Inflammatory macrophage treated with lipopolysaccharide for 1 hour (primary cell): ENCODE measurements around the gene TVP23C.
A peak's percentile ranks its signal among the peaks of the same experiment; 100 is the strongest.

Experiments used
- DNase-seq, 2 donors: peaks; one replicate each; pipeline ENCODE4 v3.0.0-alpha.2; 2020 to 2022

The TVP23C gene

DNA sequence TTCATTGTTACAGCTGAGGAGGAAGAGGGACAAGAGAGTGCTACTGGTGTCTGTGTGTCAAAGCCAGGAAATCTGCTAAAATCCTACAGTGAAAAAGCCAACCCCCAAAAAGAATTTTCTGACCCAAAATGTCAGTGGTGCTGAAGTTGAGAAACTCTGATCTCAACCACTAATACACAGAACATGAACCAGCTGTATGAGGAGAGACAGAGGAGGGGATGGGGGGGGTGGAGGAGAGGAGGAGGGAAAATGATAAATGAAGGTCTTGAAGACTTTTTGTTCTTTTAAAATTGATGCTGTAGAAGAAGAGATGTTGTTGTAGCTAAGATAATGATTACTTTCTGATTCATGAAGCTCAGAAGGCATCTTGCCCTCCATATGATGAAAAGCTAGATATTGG, 68.5 kb downstream of the TVP23C start:
- DNase-seq, result no peak

DNA sequence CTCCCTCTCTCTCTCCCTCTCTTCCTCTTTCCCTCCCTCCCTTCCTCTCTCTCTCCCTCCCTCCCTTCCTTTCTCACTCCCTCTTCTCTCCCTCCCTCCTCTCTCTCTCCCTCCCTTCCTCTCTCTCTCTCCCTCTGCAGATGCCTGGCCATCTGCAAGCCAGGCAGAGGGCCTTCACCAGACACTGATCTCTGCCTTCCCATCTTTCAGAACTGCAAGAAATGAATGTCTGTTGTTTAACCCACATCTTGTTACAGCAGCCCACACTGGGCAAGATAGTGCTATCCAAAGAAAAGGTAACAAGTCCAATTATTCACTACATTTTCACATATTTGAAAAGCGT, 69.6 kb downstream of the TVP23C start:
- no peak for DNase-seq

DNA sequence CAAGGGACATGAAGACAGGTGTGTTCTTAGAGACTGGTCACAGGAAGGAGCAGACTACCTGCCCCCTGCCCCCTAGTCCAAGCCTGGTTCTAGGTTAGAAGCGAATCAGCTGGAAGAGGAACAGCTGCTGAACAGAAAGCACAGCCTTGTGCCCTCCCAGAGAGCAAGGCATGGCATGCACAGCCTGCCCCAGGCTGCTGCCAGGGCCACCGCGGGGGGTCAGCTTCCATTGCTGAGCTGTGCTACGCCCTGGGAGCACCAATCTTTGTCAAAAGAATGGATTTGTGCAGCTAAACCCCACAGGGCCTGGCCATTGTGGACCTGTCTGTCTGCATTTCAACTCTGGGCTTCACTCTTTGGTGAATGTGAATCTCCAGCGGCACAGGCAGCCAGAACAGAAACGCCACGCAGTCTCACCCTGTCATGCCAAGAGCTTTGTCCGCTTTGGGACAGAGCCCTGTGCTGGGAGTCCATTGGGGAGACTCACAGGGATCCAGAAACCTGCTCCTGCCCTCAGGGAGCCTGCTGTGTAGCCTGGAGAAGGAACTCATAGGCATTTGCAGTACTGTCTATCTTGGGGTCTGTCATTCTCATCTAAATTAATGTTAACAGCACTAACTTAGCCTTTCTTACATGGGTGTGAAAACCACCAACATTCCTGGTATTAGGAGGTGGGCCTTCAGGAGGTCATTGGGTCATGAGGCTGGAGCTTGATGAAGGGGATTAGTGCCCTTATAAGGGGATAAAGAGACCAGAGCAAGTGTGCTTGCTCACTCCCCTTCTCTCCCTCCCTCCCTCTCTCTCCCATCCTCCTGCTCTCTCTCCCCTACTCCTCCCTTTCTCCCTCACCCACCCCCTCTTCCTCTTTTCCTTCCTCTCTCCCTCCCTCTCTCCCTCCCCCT, 70.2 kb downstream of the TVP23C start:
- DNase-seq, result no peak

DNA sequence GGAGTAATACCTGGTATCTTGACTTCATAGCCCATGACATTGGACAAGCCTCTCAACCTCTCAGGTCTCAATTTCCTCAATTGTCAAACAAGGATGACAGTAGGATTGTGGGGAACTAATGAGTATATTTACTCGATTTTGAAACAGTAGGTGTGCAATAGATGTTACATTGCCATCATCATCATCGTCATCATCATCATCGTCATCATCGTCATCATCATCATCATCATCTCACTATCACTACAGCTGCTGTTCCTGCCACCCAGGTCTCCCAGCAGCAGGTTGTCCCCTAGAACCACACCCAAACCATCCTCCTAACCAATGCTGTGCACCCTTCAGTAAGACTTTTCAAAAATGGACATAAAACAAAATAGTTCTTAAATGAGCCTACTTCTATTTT, 71.1 kb downstream of the TVP23C start:
- no peak for DNase-seq

DNA sequence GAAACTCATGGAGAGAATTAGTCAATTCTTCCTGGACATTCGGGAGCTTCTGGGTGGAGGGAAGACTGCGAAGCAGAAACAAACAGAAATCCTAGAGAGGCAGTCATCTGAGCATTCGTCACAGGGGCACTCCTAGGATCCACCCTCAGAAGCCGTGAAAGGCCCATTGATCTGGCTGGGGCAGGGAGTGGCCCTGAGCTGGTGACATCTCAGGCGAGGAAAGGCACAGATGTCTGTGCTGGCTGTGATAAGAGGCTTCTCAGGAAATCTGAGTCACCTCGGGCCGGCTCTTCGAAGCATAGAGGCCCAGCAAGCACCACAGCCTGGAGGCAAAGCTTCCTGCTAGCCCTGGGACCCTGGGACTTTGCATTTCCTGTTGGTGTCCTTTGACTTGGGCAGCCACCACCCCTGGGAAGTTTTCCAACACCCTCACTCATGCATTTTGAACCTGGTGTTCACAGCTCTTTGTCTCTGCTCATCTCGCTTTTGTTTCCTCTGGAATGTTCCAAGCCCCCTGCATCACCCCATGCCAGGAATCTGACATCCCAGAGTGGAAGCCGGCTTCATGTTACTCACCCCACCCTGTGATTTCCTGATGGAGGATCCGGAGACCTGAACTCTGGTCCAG, 72.5 kb downstream of the TVP23C start:
- DNase-seq, result peak in 1 of 2 donors; percentile 50

DNA sequence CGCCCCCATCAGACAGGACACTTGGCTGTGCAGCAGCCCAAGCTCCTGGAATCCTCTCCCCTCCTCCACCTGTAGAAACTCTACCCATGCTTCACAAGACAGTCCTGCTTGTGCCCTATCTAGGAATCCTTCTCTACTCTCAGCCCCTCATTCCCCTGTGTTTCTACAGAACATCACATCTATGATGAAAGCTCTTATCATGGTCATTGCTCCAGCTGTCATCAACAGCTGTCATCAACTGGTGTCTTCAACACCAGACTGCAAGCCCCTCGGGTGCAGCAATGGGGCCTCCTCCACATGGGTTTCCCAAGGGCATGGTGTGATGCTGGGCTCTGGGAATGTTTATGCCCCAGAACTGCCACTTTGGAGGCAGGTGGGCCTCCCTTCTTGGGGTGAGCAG, 74.7 kb downstream of the TVP23C start:
- no peak for DNase-seq

DNA sequence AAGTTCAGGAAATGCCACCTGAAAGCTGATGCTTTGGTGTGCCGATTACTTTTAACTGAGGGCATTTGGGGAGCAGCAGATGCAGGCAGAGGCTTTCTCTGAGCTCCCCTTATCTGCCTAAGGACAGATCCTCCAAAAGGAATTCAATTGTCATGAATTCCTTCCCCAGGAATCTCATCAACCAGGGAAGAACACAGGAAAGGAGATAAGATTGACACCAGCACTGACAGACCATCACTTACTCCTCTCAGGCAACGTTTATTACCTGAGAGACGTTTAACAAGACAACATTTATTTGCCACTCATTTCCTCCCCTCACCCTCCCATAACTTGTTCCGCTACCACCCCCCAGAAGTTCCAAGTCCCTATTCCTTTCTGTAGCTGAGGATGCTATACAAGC, 78.2 kb downstream of the TVP23C start:
- no peak for DNase-seq

DNA sequence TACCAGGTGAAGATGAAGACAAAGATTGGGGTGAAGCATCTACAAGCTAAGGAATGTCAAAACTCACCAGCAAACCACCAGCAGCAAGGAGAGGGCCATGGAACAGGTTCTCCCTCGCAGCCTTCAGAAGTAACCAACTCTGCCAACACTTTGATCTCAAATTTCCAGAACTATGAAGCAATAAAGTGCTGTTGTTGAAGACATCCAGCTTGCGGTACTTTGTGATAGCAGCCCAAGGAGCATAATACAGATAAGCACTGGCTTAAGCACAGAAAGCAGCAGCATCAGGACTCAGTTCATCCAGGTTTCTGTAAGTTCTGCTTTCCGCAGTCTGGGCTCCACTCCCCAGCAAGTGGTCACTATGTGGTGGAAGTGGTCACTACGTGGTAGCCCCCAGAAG, 79.9 kb downstream of the TVP23C start:
- DNase-seq, result no peak

DNA sequence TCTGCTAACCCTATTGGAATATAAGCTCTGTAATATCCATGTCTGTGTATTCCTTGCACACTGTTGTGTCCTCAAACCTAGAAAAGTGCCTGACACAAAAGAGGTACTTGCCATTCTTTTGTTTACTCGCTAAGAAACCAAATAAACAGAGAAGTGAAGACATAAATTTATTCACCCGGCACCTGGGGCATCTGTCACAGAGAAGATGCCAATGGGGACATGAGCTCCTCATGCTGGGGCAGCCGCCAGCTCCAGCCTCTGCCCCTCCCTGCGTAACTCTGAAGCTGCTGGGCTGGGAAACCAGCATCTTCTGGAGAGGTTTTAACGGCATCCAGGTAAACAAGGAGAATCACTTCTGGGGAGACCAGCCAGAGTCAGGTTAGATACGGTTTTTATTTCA, 80.8 kb downstream of the TVP23C start:
- no peak for DNase-seq

DNA sequence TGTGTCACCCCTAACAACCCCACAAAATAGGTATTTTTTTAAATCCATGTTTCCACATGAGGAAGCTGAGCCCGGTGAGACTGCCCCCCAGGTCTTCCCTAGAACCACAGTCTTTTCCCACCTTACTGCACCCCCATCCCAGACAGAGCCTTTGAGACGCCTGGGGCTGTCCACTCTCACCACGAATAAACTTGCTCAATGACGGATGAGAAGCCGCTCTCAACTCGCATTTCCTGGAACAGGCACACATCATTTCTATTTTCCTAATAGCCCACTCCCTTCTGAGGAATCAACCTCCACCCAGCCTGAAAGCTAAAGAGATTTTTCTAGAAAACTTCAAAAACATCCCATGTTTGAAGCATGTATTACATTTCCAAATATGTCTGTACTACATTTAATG, 81.8 kb downstream of the TVP23C start:
- DNase-seq, result no peak

DNA sequence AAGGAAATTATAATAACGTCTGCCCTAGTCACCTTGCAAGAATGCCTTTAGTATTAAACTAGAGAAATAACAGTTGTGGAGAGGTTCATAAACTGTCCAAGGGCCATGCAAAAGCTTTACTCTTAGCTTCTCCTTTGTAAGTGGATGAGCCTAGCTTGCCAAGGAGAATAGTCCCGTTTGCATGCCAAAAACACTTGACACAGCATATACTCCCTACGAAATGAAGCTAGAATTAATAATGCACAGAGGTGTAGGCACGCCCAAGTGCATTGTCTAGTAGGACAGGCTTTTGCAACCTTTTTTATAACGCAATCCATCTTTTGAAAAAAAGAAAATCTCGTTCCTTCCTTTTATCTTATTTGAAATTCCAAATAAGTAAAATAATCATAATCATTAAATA, 83.1 kb downstream of the TVP23C start:
- DNase-seq, result no peak

DNA sequence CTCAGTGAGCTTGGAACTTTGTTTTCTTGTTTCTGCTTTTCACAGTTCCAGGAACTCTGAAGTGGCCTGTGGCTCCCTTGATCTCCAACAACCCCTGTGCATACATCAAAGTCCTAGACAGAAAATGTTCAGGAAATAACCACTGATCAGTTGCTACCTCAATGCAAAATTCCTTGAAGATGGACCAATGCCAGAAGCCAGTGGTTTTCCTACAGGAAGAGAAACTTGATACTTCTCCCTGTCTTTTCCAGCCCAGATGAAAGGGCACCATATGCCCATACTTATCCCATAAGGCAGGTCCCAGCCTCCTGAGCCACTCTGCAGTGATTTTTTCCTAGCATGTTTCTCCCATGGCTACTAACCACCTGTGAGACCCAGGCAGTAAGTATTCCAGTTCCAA, 83.6 kb downstream of the TVP23C start:
- DNase-seq, result no peak

DNA sequence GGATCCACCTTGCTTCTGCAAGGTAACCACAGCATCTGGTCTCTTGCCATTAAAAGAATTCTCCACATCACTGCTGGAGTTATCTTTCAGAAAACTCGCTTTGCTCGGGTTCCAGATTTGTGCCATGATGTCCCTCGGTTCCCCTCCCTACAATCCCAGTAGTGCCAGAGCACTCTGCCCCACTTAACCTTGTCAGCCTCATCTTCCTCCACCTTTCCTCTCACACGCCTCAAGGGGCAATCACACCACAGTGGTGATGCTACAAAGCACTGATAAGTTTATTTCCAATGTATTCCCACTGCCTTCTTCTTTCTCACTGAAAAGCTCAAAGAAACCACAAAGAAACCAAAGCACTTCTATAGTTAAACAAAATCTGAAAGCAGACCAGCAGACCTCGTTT, 84.4 kb downstream of the TVP23C start:
- no peak for DNase-seq

DNA sequence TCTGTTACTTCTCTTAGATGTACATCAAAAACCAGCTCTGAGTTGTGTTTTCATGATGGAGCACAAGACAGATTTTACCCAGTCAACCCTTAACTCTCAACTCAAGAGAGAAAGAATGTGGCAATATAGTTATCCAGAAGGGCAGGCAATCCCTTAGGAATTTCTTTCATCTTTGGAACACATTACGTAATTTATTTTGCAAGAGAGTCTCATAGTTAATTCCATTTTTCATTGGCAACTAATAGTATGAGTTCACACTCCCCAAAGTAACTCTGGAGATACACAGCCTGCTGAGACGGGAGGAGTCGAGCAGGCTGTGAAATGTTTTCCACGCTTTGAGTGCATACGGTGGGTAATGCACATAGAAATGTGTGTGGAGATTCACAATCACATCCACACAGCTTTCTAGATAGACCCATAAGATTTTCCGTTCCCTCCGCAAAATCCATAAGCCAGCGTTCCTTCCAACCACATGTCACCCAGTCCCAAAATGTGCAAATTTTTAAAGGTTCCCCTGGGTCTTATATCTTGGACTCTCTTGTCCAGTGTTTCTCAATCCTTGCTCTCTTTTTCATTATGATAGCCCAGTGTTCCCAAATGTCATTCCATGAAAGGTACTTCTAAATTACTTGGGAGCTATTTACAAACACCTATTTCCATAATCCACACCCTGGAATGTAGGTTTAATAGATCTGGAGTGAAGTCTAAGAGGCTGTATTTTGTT, 87.5 kb downstream of the TVP23C start:
- DNase-seq, result no peak

DNA sequence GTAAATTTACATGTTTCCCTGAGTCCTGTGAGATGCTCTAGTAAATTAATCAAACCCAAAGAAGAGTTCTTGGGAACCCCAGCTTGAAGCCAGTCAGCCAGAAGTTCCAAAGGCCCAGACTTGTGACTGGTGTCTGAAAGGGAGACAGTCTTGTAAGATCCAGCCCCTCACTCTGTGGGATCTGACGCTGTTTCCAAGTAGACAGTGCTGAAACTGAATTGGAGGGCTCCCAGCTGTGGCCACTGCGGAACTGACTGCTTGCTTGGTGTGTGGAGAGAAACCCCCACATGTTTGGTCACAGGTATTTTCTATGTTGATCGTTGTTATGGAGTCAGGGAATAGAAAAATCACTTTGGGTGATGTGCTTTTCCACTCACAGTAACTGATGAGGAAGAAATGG, 90.4 kb downstream of the TVP23C start:
- no peak for DNase-seq

DNA sequence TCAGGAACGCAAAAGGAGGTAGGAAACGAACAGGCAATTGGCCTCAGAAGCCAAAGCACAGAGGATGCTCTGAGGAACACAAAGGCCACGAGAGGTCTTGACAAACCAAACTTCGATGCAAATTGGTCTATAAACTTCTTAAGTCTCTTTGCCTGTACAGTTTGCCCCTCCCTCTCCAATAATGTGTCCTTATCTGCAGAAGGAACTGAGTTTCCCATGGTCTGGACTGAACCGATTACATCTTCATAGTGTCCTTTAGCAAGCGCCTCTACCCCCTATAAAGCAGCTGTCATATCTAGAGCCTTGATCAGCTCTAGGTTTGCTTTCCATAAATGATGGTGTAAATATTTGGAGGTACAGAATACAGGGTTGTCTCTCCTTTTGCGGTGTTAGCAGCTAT, 92.7 kb downstream of the TVP23C start:
- no peak for DNase-seq

DNA sequence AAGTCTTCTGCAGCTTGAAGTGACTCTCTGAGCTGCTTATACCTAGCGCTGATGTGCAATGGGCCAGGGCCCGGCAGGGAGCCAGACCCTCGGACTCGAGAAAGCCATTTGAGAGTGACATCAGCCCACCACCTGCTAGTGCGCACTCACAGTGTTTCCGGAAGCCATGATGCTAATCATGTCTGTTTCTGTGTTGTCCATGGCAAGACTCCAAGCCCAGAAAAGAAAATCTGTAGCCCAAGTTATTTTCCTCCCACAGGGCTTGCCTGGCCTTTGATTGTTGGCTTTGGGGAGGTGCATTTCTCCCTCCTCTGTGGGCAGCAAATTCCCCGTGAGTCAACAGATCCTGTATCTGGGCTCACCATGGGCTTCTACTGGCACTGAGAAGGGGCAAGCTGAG, 94.0 kb downstream of the TVP23C start:
- no peak for DNase-seq

DNA sequence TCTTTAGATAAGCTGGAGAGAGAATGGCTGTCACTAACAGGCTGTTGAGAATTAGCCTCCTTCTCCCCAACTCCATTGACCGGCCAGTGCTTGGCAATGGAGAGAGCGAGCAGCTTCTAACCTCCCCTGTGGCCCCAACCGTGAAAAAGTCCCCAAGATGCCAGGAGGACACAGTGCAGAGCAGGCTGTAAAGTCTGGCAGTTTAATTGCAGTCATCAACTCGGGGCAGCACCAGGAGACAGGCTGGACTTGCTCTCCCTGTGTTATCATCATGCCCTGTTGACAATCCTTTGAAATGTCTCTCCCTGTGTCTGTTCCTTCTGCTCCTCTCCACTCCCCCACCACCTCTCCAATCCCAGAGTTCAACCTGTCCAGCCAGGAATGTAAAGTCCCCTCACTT, 95.2 kb downstream of the TVP23C start:
- DNase-seq, result no peak

DNA sequence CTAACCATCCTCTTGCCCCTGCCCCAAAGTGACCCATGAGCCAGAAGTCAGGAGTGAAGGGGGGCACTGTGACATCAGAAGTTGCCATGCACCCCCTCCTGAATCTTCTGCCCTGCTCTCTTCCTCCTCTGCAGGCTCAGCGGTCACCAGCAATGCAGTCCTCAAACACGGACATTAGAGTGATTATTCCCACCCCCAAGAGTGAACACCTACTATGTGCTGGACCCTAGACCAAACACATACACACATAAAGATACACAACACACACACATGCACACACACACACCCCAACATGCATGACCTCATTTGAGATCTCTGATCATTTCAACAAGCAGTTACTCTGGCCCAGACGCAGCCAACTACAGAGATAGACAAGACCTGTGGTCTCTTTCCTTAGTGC, 95.7 kb downstream of the TVP23C start, which contains the start of gene CDRT4:
TSS of gene CDRT4 (minus strand) at position 30 of the 400 bp plus-strand sequence. CDS start 27,383 bp downstream, outside the sequence.
- DNase-seq, result no peak

DNA sequence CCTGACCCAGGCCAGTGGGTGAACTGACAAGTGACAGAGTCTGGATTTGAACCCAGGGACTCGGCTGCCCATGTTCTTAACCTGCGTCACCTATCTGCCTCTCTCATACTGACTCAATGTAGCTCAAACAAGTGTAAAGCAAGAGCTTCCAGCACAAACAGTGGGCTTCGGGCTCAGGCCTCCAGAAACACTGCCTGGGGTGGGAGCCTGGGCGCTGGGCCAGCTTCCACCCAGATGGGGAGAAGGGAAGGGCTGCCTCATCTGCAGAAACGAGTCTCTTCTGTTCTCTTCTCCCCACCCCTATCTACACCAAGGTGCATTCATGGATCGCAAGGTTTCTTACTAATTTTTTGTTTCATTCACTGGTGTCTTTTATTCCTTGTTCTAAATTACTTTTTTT, 97.2 kb downstream of the TVP23C start:
- no peak for DNase-seq

DNA sequence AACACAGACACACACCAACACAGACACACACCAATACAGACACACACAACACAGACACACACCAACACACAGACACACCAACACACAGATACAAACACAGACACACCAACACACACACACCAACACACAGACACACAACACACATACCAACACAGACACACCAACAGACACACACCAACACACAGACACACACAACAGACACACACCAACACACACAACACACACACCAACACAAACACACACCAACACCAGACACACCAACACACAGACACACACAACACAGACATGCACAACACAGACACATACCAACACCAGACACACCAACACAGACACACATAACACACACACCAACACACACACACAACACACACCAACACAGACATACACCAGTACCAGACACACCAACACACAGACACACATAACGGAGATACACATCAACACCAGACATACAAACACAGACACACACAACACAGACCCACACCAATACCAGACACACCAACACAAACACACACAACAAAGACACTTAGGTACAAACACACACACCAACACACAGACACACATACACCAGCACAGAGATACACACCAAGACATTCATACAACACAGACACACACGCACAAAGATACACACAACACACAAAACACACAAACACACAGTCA, 98.1 kb downstream of the TVP23C start:
- DNase-seq, result no peak

DNA sequence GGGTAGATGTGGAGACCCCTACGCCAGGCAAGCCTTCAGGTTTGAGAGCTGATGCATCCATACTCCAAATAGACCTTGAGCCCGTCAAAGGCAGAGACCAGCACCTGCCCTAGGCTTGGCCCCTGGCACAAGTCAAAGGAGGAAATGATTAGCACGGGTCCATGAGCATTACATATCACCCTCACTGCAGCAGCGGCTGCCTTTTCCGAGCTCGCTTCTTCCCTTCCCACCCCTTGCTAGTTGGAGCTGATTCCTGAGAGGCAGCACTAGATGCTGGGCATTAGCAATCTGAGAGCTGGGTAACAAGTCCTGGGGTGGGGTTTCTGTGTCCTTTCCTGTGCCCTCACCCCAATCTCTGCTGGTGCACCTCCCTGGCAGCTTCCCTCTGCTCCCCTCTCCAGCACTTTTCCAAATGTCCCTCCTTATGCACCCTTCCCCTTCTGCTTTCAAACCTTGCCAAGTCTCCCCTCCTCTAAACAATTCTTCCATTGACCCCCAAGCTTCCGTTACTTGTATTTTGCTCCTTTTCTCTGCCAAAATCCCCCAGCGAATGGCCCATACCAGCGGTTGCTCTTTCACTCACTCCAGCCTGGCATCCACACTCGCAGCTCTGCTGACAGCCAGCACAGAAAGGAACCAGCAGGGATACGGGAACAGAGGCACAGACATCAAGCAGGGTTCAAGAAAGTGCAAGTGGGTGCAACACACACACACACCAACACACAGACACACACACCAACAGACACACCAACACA, 98.9 kb downstream of the TVP23C start:
- DNase-seq, result no peak
